ENCODE results near the gene CIDEB.

DNA sequence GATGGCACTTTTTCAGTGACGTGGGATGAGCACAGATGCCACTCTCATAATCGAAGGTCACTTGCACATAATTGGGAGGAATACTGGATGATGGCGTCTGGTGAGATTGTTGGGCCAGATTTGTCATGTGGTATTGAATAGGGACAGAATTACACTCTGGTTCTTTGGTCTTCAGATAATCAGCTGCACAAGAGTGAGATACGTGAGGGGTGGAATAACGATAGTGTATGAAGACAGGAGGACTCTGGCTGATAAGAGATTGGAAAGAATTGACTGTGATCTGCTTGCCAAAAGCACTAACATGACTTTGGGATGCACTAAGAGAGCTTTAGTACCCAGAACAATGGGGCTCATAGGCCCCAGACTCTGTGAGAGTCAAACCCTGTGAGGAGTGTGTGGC, 29.4 kb downstream of the CIDEB start:
- TF ChIP-seq CTCF (IDR thresholded peaks at IDR 0.05), result no peak
- TF ChIP-seq EP300 (IDR thresholded peaks at IDR 0.05), result no peak
- no peak for TF ChIP-seq POLR2A (IDR thresholded peaks at IDR 0.05)

All from tibial nerve (tissue), 4 donors.